Measurements from ENCODE around the gene ZMYND15.

DNA sequence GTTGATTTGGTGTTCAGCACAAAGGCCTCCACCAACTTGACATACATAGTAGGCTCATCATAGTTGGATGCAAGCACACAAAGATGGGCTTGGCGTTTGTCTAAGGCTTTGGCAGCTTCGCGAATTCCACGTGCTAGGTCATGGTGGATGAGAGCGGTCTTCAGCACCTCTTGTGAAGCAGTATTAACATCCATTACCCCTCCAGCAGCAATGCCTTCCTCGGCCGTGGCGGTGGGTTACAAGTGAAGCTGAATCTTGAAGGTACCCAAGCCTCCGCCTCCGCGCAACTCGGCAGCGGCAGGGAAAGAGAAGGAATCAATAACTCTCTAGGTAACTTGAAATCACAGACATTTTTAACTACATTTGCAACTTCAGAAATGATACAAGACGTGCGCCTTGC, 34.6 kb upstream of the ZMYND15 start:
- TF ChIP-seq CTCF (CRISPR knock-in tag; IDR thresholded peaks at IDR 0.05) (no peak), POLR2A (IDR thresholded peaks at IDR 0.05; ENCODE audit: insufficient read depth in 1 of 2, low read depth in 2 of 2, low read length in 2 of 2) (no peak), ISL2 (CRISPR knock-in tag; IDR thresholded peaks at IDR 0.05) (no peak), SETDB1 (CRISPR knock-in tag; IDR thresholded peaks at IDR 0.05; ENCODE audit: borderline replicate concordance) (no peak), SRF (IDR thresholded peaks at IDR 0.05; ENCODE audit: low read depth, low read length) (no peak), JUND (CRISPR knock-in tag; IDR thresholded peaks at IDR 0.05) (no peak), EZH2 (conservative IDR thresholded peaks at IDR 0.05; ENCODE audit: low read depth, low read length) (no peak), CCAR2 (optimal IDR thresholded peaks at IDR 0.05; ENCODE audit: low read depth, low read length) (no peak), ZMYM3 (CRISPR knock-in tag; IDR thresholded peaks at IDR 0.05) (no peak), ZNF629 (CRISPR knock-in tag; conservative IDR thresholded peaks at IDR 0.05) (no peak), ZNF3 (CRISPR knock-in tag; IDR thresholded peaks at IDR 0.05) (no peak), EP300 (IDR thresholded peaks at IDR 0.05; ENCODE audit: low read depth in 2 of 2, low read length in 2 of 2) (no peak), EP300 (CRISPR knock-in tag; IDR thresholded peaks at IDR 0.05; ENCODE audit: borderline replicate concordance) (no peak), RELA (CRISPR knock-in tag; IDR thresholded peaks at IDR 0.05) (no peak)
